ENCODE measurements around the gene MLLT10. TPM values are rescaled to one million over a fixed set of nuclear protein-coding genes. Genes with fewer than 3 reads are reported as not detected.

MLLT10 gene
- total RNA-seq, 1 experiment from 2014 or later, result 45.2 TPM

DNA sequence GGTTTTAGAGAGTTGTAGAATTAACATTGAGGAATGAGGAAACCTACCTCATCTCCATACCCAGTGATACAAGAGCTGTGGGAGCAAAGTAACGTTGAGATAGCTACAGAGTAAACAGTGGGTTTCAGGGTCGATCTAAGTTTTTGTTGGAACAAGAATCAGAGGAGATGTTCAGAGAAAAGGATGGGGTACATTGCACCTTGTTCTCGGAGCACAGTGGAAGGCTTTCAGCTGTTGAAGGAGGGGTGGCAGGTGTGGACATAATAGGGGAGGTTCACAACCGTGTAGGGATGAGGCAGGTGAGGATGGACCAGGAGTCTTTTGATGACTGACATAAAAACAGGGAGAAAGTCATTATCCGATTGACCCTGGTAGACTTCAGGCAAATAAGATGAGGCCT, 121.7 kb downstream of the MLLT10 start:
- DNase-seq (ENCODE audit: low read depth, low spot score) (no peak), ATAC-seq (no peak)
- Histone ChIP-seq H3K27ac (ENCODE audit: low read depth, low read length) (no peak overlapping the region), H3K9me2 (ENCODE audit: insufficient read depth) (no peaks in the 10 kb centered on the region), H3K4me2 (ENCODE audit: low read length) (no peak overlapping the region), H3K4me1 (ENCODE audit: control insufficient read depth in 1 of 2, insufficient read depth in 2 of 2, low read length in 2 of 2) (no peaks in the 10 kb centered on the region), H3K4me3 (replicated peaks in 1 of 2; ENCODE audit: low read depth in 1 of 2, low read length in 2 of 2) (no peak overlapping the region), H3K79me2 (ENCODE audit: insufficient read depth, low read length) (peaks cover 84% of the 10 kb centered on the region), H4K20me1 (ENCODE audit: insufficient read depth) (no peaks in the 10 kb centered on the region; the same call in 1 of the 2 replicates), H2AFZ (ENCODE audit: low read depth, low read length, poor library complexity, severe bottlenecking) (no peak overlapping the region), H3K27me3 (ENCODE audit: insufficient read depth, low read length) (no peaks in the 10 kb centered on the region), H3K36me3 (ENCODE audit: control insufficient read depth in 1 of 2, insufficient read depth in 2 of 2, low read length in 2 of 2) (0 out of 4 replicates have a peak, but pooled peaks cover 0 to 4% of the 10 kb centered on the region in 2 experiments), H3K9me3 (ENCODE audit: control insufficient read depth in 1 of 2, insufficient read depth in 1 of 2, low read depth in 1 of 2, low read length in 2 of 2) (no peaks in the 10 kb centered on the region), H3K9ac (ENCODE audit: low read length) (no peak overlapping the region)
- TF ChIP-seq POLR2AphosphoS5 (IDR thresholded peaks at IDR 0.05; ENCODE audit: low read depth, low read length), result no peak
- TF ChIP-seq EZH2 (IDR thresholded peaks at IDR 0.05), result no peak
- no peak for TF ChIP-seq SIN3A (IDR thresholded peaks at IDR 0.05; ENCODE audit: low read depth)
- no peak for TF ChIP-seq ELF1 (IDR thresholded peaks at IDR 0.05; ENCODE audit: borderline replicate concordance, low read depth)
- TF ChIP-seq RAD21 (IDR thresholded peaks at IDR 0.05; ENCODE audit: low read depth), result no peak
- no peak for TF ChIP-seq EZH2phosphoT487 (IDR thresholded peaks at IDR 0.05; ENCODE audit: borderline replicate concordance)
- no peak for TF ChIP-seq CEBPB (IDR thresholded peaks at IDR 0.05; ENCODE audit: low read depth)
- no peak for TF ChIP-seq SP1 (IDR thresholded peaks at IDR 0.05; ENCODE audit: low read depth)
- no peak for TF ChIP-seq YY1 (IDR thresholded peaks at IDR 0.05; ENCODE audit: extremely low read depth, insufficient replicate concordance, low read depth, low read length)
- TF ChIP-seq SRF (IDR thresholded peaks at IDR 0.05; ENCODE audit: low read depth), result no peak
- TF ChIP-seq TCF7L2 (IDR thresholded peaks at IDR 0.05; ENCODE audit: borderline replicate concordance, extremely low read depth, insufficient read depth, insufficient read length), result no peak
- TF ChIP-seq ZNF274 (IDR thresholded peaks at IDR 0.05; ENCODE audit: low read depth, low read length), result no peak
- no TSS peak for BruUV-seq (replicated peaks)
- CTCF ChIA-PET, result no interaction called here
- intact Hi-C loops (cut with micrococcal nuclease), result no loop called here
- RAD21 ChIA-PET (ENCODE audit: low non-redundant PET in 1 of 2, low total read pairs in 2 of 2, uncharacterized antibody in 2 of 2, unreplicated experiment in 2 of 2), result no interaction called here
- POLR2A ChIA-PET, result no interaction called here

- no peaks in the 10 kb centered on the region for H4K20me1 ChIP-seq (ENCODE audit: insufficient read depth)
- ChIA-PET RAD21 (ENCODE audit: low non-redundant PET in 1 of 2, low total read pairs in 2 of 2, uncharacterized antibody in 2 of 2, unreplicated experiment in 2 of 2) (no interaction called here), POLR2A (no interaction called here), CTCF (no interaction called here)
- no peaks in the 10 kb centered on the region for H3K27me3 ChIP-seq (ENCODE audit: insufficient read depth, low read length)
- H3K9ac ChIP-seq (ENCODE audit: low read length), result no peak overlapping the region
- no peak overlapping the region for H2AFZ ChIP-seq (ENCODE audit: low read depth, low read length, poor library complexity, severe bottlenecking)
- intact Hi-C loops (cut with micrococcal nuclease), result no loop called here
- no peak overlapping the region for H3K4me2 ChIP-seq (ENCODE audit: low read length)
- H3K4me1 ChIP-seq (ENCODE audit: control insufficient read depth in 1 of 2, insufficient read depth in 2 of 2, low read length in 2 of 2), result no peaks in the 10 kb centered on the region
- H3K4me3 ChIP-seq (replicated peaks in 1 of 2; ENCODE audit: low read depth in 1 of 2, low read length in 2 of 2), result no peak overlapping the region
- ATAC-seq, result no peak
- H3K27ac ChIP-seq (ENCODE audit: low read depth, low read length), result no peak overlapping the region
- H3K79me2 ChIP-seq (ENCODE audit: insufficient read depth, low read length), result peaks cover 89% of the 10 kb centered on the region
- TF ChIP-seq ELF1 (IDR thresholded peaks at IDR 0.05; ENCODE audit: borderline replicate concordance, low read depth), result no peak
- no peak for TF ChIP-seq YY1 (IDR thresholded peaks at IDR 0.05; ENCODE audit: extremely low read depth, insufficient replicate concordance, low read depth, low read length)
- TF ChIP-seq SRF (IDR thresholded peaks at IDR 0.05; ENCODE audit: low read depth), result no peak
- TF ChIP-seq MAX (IDR thresholded peaks at IDR 0.05), result no peak
- no peak for TF ChIP-seq JUND (IDR thresholded peaks at IDR 0.05)
- TF ChIP-seq TCF7L2 (IDR thresholded peaks at IDR 0.05; ENCODE audit: borderline replicate concordance, extremely low read depth, insufficient read depth, insufficient read length), result no peak
- no peak for TF ChIP-seq FOSL1 (IDR thresholded peaks at IDR 0.05; ENCODE audit: low read depth)
- H3K36me3 ChIP-seq (ENCODE audit: control insufficient read depth in 1 of 2, insufficient read depth in 2 of 2, low read length in 2 of 2), result no peaks in the 10 kb centered on the region
- no peak for DNase-seq (ENCODE audit: low read depth, low spot score)
- no peaks in the 10 kb centered on the region for H3K9me2 ChIP-seq (ENCODE audit: insufficient read depth)
- no peaks in the 10 kb centered on the region for H3K9me3 ChIP-seq (ENCODE audit: control insufficient read depth in 1 of 2, insufficient read depth in 1 of 2, low read depth in 1 of 2, low read length in 2 of 2)
- BruUV-seq (replicated peaks), result no TSS peak
These were observed 127.1 kb downstream of the MLLT10 start for GRCh38 chr10:21661087-21661486.
